K562 (cell line): Measurements from ENCODE around the gene NR3C2. TPM values are rescaled to one million over a fixed set of nuclear protein-coding genes. Genes with fewer than 3 reads are reported as not detected.

Experiments
- ATAC-seq: fragments of 200-7000 bp; cut with Tn5 transposase; 3 replicates; pipeline ENCODE4 v1.9.1; 2020; ENCODE audit warnings: moderate library complexity
- BruUV-seq: library from RNA; stranded (reverse); fragments of 400-500 nt; replicated peaks from 2 replicates; lab custom pipeline; 2021; lab: Mats Ljungman, UMichigan
- CTCF ChIA-PET: fragments of 300-600 bp; formaldehyde crosslinking; extraction: SDS; loops from one replicate; lab custom pipeline; 2021; ENCODE audit warnings: low intra/inter-chr PET ratio; lab: Yijun Ruan, JAX
- POLR2A ChIA-PET: fragments of 300-600, 350-650 bp; sonication (Branson Sonifier 250); formaldehyde crosslinking; extraction: SDS; loops from one replicate; lab custom pipeline; 2021; ENCODE audit warnings: antibody characterized with exemption, inconsistent platforms; lab: Yijun Ruan, JAX
- DNase-seq, 4 experiments: peaks; one replicate each; pipeline versions ENCODE4 v3.0.0 to v3.0.0-alpha.2; 2011 to 2018; ENCODE audit warnings: low spot score in 3 of 4, mixed read lengths in 3 of 4; ENCODE audit errors: extremely low read depth in 1 of 4
- FAIRE-seq: peaks from 2 replicates; lab custom pipeline; 2011; peaks lifted over from hg19 to GRCh38; lab: Jason Lieb, UNC
- H2AFZ ChIP-seq: 2 replicates; pipeline ENCODE4 v1.6.0; 2011; ENCODE audit warnings: low read depth, low read length, control low read depth, inconsistent platforms
- H3K27ac ChIP-seq: fragments of 200-600 bp; 3 replicates; pipeline ENCODE4 v1.8.0; 2011; ENCODE audit warnings: low read depth, mild to moderate bottlenecking, control low read depth, inconsistent platforms, low read length, moderate library complexity, mixed read lengths; ENCODE audit errors: extremely low read depth
- H3K27me3 ChIP-seq, 2 experiments: fragments of 300-600 bp in 1 of 2; 2 replicates in 1 of 2; 3 replicates in 1 of 2; pipeline versions ENCODE4 v1.6.0 to v1.8.0; 2011; ENCODE audit warnings: inconsistent platforms in 2 of 2, low read length in 2 of 2, mild to moderate bottlenecking in 1 of 2, mixed read lengths in 1 of 2, moderate library complexity in 1 of 2; ENCODE audit not compliant: control insufficient read depth in 2 of 2, insufficient read depth in 2 of 2
- H3K36me3 ChIP-seq: fragments of 300-600 bp; 3 replicates; pipeline ENCODE4 v1.8.0; 2011; ENCODE audit warnings: mild to moderate bottlenecking, low read length, inconsistent platforms; ENCODE audit not compliant: control insufficient read depth, insufficient read depth
- H3K4me1 ChIP-seq, 2 experiments: fragments of 200-600 bp in 1 of 2; replicated peaks in 1 of 2; 2 replicates in 1 of 2; 3 replicates in 1 of 2; pipeline versions ENCODE4 v1.5.1 to v1.8.0; 2011; ENCODE audit warnings: inconsistent platforms in 2 of 2, low read length in 2 of 2, mild to moderate bottlenecking in 1 of 2, mixed read lengths in 1 of 2, moderate library complexity in 1 of 2; ENCODE audit not compliant: control insufficient read depth in 2 of 2, insufficient read depth in 2 of 2
- H3K4me2 ChIP-seq: 2 replicates; pipeline ENCODE4 v1.6.1; 2011; ENCODE audit warnings: low read length, control low read depth, inconsistent platforms, mixed read lengths; ENCODE audit not compliant: insufficient read depth
- H3K4me3 ChIP-seq: fragments of 200-600 bp; sonication (generic), shearing (Covaris generic); 2 replicates; pipeline ENCODE4 v1.5.1; 2016; ENCODE audit warnings: control low read depth, inconsistent platforms
- H3K79me2 ChIP-seq: fragments of 200-600 bp; 3 replicates; pipeline ENCODE4 v1.8.0; 2011; ENCODE audit warnings: low read length, inconsistent platforms; ENCODE audit not compliant: control insufficient read depth, insufficient read depth
- H3K9ac ChIP-seq, 2 experiments: 2 replicates each; pipeline versions ENCODE4 v1.6.0 to v1.6.1; 2011; ENCODE audit warnings: low read depth in 2 of 2, low read length in 2 of 2, control low read depth in 1 of 2, inconsistent platforms in 1 of 2, mild to moderate bottlenecking in 1 of 2, mixed read lengths in 1 of 2; ENCODE audit not compliant: insufficient read depth in 1 of 2
- H3K9me1 ChIP-seq: one replicate; pipeline ENCODE4 v1.6.0; 2011; ENCODE audit warnings: inconsistent platforms, mild to moderate bottlenecking, low read length, moderate library complexity; ENCODE audit not compliant: control insufficient read depth, insufficient read depth
- H3K9me3 ChIP-seq: replicated peaks from 2 replicates; pipeline ENCODE4 v1.5.1; 2011; ENCODE audit warnings: low read depth, low read length, inconsistent platforms; ENCODE audit not compliant: control insufficient read depth, insufficient read depth
- H4K20me1 ChIP-seq: replicated peaks from 2 replicates; pipeline ENCODE4 v1.6.1; 2011; ENCODE audit warnings: low read length, inconsistent platforms, mixed read lengths; ENCODE audit not compliant: control insufficient read depth, insufficient read depth
- BDP1 ChIP-seq: IDR thresholded peaks from 3 replicates; pipeline ENCODE4 v1.6.1; 2011; ENCODE audit not compliant: insufficient read length, insufficient read depth
- DIDO1 ChIP-seq: fragments of 450-650 bp; IDR thresholded peaks from 2 replicates; pipeline ENCODE4 v1.6.1; 2016; ENCODE audit warnings: low read depth, missing biosample characterization, missing genetic modification characterization
- PRDM10 ChIP-seq: fragments of 450-650 bp; IDR thresholded peaks from 2 replicates; pipeline ENCODE4 v1.6.1; 2018; ENCODE audit not compliant: partially characterized antibody
- SUPT5H ChIP-seq: fragments of 450-650 bp; IDR thresholded peaks from 2 replicates; pipeline ENCODE4 v1.6.1; 2016
- ZNF146 ChIP-seq: IDR thresholded peaks from one replicate; pipeline ENCODE4 v1.6.1; 2018; ENCODE audit warnings: missing compliant biosample characterization; ENCODE audit not compliant: unreplicated experiment
- WGBS: fragments of 100-300 bp; shearing (Covaris generic); methylation state at CpG from one replicate; pipeline ENCODE4 v1.1.6; 2016; ENCODE audit warnings: low coverage, mixed read lengths; ENCODE audit not compliant: insufficient coverage; ENCODE audit errors: missing lambda C conversion rate; 5-methylcytosine and 5-hydroxymethylcytosine counted together
- in situ Hi-C: fragments of 300-500 bp; cut with MboI; formaldehyde crosslinking; loops from 4 replicates; pipeline ENCODE4 v1.15.0; 2018; ENCODE audit warnings: inconsistent platforms, mixed read lengths
- intact Hi-C: fragments of 100-400 bp; cut with micrococcal nuclease; formaldehyde crosslinking; loops from 2 replicates; pipeline ENCODE4 v1.14.2; 2022
- polyA plus RNA-seq, 8 experiments: library from polyadenylated mRNA; depleted of rRNA in 4 of 8; stranded (reverse) in 5 of 8; unstranded in 3 of 8; fragments of >200 nt; fragmentation: Nextera tagmentation in 2 of 8; fragmentation: Illumina TruSeq in 1 of 8; extraction: Ambion mirVana in 2 of 8; extraction: Trizol in 1 of 8; gene quantifications; 2 replicates each; pipeline versions ENCODE4 v1.2.1 to v1.2.3, GENCODE V29; 2011 to 2014; ENCODE audit warnings: inconsistent platforms in 1 of 8, missing spikeins in 1 of 8
- total RNA-seq, 7 experiments: library from RNA; depleted of rRNA in 6 of 7; stranded (reverse); fragments of >200 nt in 6 of 7; fragmentation: Illumina TruSeq in 2 of 7; extraction: Trizol in 2 of 7; gene quantifications; 2 replicates each; pipeline versions ENCODE4 v1.2.1 to v1.2.3, GENCODE V29; 2011 to 2021; ENCODE audit warnings: low replicate concordance in 1 of 7

Gene NR3C2
- total and polyA plus RNA-seq, 9 of the 15 experiments (the other 6 are each of a cell fraction or from before 2014, with no cell fraction given) = 0.01 to 0.28 (median 0.16) TPM; not detected in 2

GRCh38 chr4:148283665-148284064, 158.5 kb downstream of the NR3C2 start:
- Histone ChIP-seq H4K20me1 (no peaks in the 10 kb centered on the region), H3K4me2 (no peak overlapping the region), H3K4me1 (no peaks in the 10 kb centered on the region), H3K9me3 (no peaks in the 10 kb centered on the region), H3K27ac (no peak overlapping the region), H3K9ac (no peak overlapping the region), H3K27me3 (no peaks in the 10 kb centered on the region), H3K36me3 (no peaks in the 10 kb centered on the region), H3K79me2 (no peaks in the 10 kb centered on the region), H2AFZ (no peak overlapping the region)
- no peak for FAIRE-seq
- DNase-seq = no peak
- intact Hi-C loops (no loop called here), in situ Hi-C loops (no loop called here)
- no TSS peak for BruUV-seq
- POLR2A ChIA-PET = no interaction called here
- WGBS = 0% methylated on average over 4 of the region's 4 CpGs
- no peak for TF ChIP-seq ZNF146 (CRISPR knock-in tag)
- TF ChIP-seq DIDO1 (tag) = no peak
- no peak for TF ChIP-seq SUPT5H
- no peak for TF ChIP-seq BDP1
- no peak for TF ChIP-seq PRDM10
- TF ChIP-seq, all 486 proteins: peak for 0
- ATAC-seq = no peak
- H3K9me1 ChIP-seq = no peaks in the 10 kb centered on the region
- CTCF ChIA-PET = no interaction called here
- H3K4me3 ChIP-seq = no peak overlapping the region
